Activated T-cell treated with anti-CD3 and anti-CD28 coated beads, Interleukin-2, amount 50 U/mL, for 72 hours (primary cell): ENCODE measurements around the gene FKBP2. TPM values are rescaled to one million over a fixed set of nuclear protein-coding genes. Genes with fewer than 3 reads are reported as not detected.

Experiments
- ATAC-seq, 2 donors: fragments of 150-1000 bp; cut with Tn5 transposase; replicated peaks in 1 of 2; 2 replicates each; pipeline ENCODE4 v1.10.0; 2021; ENCODE audit warnings: moderate library complexity in 2 of 2, mild to moderate bottlenecking in 1 of 2
- DNase-seq, 2 donors: peaks; one replicate each; pipeline ENCODE4 v3.0.0; 2021 to 2022; ENCODE audit warnings: mixed read lengths in 1 of 2
- H3K27ac Mint-ChIP-seq: one replicate; pipeline ENCODE4 v1.8.0; 2022; ENCODE audit warnings: mild to moderate bottlenecking, moderate library complexity, mixed read lengths
- H3K27me3 Mint-ChIP-seq: one replicate; pipeline ENCODE4 v1.8.0; 2022; ENCODE audit warnings: low read depth, mixed read lengths
- H3K36me3 Mint-ChIP-seq, 2 donors: one replicate each; pipeline ENCODE4 v1.8.0; 2022; ENCODE audit warnings: mixed read lengths in 2 of 2, mild to moderate bottlenecking in 1 of 2; ENCODE audit not compliant: insufficient read depth in 2 of 2
- H3K4me1 Mint-ChIP-seq: one replicate; pipeline ENCODE4 v1.8.0; 2022; ENCODE audit warnings: low read depth, mixed read lengths
- H3K4me3 Mint-ChIP-seq, 2 donors: one replicate each; pipeline ENCODE4 v1.8.0; 2022; ENCODE audit warnings: mild to moderate bottlenecking in 2 of 2, mixed read lengths in 2 of 2, moderate library complexity in 2 of 2
- H3K9me3 Mint-ChIP-seq, 2 donors: one replicate each; pipeline ENCODE4 v1.8.0; 2022; ENCODE audit warnings: mixed read lengths in 2 of 2
- total RNA-seq, 2 donors: library from RNA; stranded (reverse); gene quantifications; one replicate each; pipeline ENCODE4 v1.2.3, GENCODE V29; 2022

FKBP2 gene
- 10 to 100 TPM; 34.2 to 41.5 TPM for total RNA-seq

DNA sequence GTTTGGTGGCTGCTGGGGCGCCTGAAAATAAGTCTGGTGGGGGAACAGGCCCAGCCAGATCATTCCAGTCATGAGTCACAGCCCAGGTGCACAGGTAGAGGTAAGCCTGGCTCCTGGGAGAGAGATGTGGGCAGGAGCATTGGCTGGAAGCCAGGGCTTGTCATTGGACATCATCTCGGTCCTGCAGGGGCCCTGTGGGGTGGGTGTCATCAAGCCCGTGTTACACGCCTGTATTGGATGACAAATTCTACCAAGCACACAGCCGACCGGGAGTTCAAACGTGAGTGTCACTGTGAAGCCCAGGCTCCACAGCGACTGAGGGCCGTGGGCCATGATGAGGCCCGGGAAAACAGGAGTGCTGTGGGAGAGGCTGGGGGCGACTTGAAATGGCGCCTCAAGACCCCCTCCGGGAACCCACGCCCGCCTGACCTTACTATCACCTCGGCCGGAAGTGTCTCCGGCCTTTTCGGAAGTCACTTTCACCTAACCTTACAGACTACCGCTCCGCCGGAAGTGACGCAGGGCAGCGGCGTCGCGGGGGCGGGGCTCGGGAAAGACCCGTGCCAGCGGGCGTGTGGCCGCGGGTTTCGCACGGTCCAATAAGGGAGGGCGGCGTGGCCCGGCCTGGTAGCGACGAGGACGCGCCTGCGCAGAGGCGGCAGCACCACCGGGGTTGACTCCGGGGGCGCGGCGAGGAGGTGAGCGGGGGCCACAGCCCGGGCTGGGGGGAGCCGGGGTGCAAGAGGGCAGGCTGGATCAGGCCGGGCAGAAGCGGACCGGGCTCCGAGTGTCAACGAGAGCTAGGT lies at the start of gene FKBP2:
TSS of gene FKBP2 (plus strand) at position 661 of the 806 bp plus-strand sequence. CDS start 1,293 bp downstream, outside the sequence.
- no peaks in the 10 kb centered on the region for H3K27me3 Mint-ChIP-seq
- H3K4me3 Mint-ChIP-seq = peak within 1 kb of the TSS; percentile 88 to 93
- peaks cover 1% of the 10 kb centered on the region in 2 donors for H3K36me3 Mint-ChIP-seq
- no peaks in the 10 kb centered on the region for H3K9me3 Mint-ChIP-seq
- ATAC-seq (peak; percentile 67 to 72), DNase-seq (peak; percentile 99 to 100)
- H3K4me1 Mint-ChIP-seq = peaks cover 35% of the 10 kb centered on the region
- peak within 1 kb of the TSS; percentile 96 for H3K27ac Mint-ChIP-seq

DNA sequence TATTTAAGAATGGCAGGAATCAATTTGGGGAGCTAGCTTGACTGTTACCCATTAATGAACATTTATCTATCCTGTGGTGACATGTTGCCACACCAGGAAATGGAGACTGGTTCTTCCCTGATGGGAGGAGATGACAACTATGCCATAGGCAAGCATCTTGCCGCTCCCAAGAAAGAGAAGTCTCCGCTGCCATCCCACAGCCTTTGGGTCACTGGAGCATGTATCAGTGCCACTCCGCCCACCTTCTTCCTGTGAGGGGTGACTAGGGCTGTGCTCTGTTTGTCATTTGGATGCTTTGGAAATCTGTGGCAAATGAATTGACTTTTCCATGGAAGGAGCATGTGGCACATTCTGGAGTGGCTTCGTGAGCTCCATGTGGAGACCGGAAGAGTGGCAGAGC lies 48.5 kb upstream of the FKBP2 start:
- Mint-ChIP-seq H3K27me3 (no peaks in the 10 kb centered on the region), H3K9me3 (no peaks in the 10 kb centered on the region), H3K36me3 (peaks cover 15 to 38% of the 10 kb centered on the region in 2 donors), H3K4me3 (no peak overlapping the region), H3K27ac (no peak overlapping the region), H3K4me1 (peaks cover 30% of the 10 kb centered on the region)
- DNase-seq = no peak
- no peak for ATAC-seq

DNA sequence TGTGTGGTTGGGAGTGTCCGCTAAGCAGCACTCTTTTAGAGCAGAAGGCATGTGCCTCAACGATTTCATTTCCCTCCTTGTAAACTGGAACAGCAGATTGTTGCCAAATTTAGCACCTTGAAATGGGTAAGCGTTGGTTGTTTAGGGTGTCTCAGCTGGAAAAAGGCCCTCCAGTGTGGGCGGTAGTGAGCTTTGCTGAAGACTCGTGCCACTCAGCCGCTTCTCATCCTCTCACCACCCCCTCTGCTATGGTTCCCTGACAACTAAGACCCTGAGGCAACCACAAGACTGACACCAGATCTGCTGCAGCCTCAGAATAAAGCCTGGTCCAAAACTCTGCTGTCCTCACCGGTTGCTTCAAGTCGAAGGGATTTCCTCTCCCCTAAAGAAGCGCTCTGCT lies 44.3 kb upstream of the FKBP2 start:
- Mint-ChIP-seq H3K4me3 (no peak overlapping the region), H3K36me3 (peaks cover 19 to 46% of the 10 kb centered on the region in 2 donors), H3K27ac (no peak overlapping the region), H3K4me1 (peaks cover 7% of the 10 kb centered on the region), H3K27me3 (no peaks in the 10 kb centered on the region), H3K9me3 (no peaks in the 10 kb centered on the region)
- ATAC-seq = no peak
- no peak for DNase-seq

DNA sequence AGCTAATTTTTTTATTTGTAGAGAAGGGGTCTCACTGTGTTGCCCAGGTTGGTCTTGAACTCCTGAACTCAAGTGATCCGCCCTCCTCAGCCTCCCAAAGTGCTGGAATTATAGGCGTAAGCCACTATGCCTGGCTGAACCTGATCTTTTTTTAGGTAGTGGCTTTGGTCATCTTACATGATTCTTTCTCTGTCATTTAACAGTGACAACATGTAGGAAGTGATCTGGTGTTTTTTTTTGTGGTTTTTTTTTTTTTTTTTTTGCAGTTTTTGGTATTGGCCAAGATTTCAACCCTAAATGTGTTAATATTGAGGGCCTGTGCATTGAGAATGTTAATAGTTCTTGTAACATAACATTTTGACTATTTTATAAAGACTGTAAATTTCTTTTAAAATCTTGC lies 42.4 kb upstream of the FKBP2 start:
- ATAC-seq = no peak
- Mint-ChIP-seq H3K27ac (no peak overlapping the region), H3K4me1 (peaks cover 3% of the 10 kb centered on the region), H3K36me3 (peaks cover 20 to 46% of the 10 kb centered on the region in 2 donors), H3K4me3 (no peak overlapping the region), H3K27me3 (no peaks in the 10 kb centered on the region), H3K9me3 (no peaks in the 10 kb centered on the region)
- DNase-seq = no peak

DNA sequence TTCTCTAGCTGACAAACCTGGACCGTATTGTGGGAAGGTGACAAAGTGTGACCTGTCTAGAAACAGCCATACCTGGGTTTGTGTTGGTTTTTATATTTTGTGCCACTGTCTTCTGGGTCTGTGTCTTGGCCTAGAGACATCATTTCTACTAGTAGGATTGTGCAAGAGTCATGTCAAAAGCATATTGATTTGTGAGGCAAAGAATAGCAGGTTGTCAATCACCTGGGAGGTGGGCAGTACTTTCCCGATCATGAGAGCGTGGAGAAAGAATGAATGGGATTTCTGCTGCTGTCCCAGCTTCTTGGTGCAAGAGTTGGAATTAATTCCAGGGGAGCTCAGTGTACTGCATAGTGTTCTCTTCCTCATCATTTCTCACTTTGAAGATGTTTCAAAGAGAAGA lies 39.4 kb upstream of the FKBP2 start:
- Mint-ChIP-seq H3K27ac (peak overlapping the region; percentile 13), H3K9me3 (no peaks in the 10 kb centered on the region), H3K4me3 (no peak overlapping the region), H3K4me1 (peaks cover 31% of the 10 kb centered on the region), H3K36me3 (peaks cover 14 to 38% of the 10 kb centered on the region in 2 donors), H3K27me3 (no peaks in the 10 kb centered on the region)
- no peak for DNase-seq
- no peak for ATAC-seq

DNA sequence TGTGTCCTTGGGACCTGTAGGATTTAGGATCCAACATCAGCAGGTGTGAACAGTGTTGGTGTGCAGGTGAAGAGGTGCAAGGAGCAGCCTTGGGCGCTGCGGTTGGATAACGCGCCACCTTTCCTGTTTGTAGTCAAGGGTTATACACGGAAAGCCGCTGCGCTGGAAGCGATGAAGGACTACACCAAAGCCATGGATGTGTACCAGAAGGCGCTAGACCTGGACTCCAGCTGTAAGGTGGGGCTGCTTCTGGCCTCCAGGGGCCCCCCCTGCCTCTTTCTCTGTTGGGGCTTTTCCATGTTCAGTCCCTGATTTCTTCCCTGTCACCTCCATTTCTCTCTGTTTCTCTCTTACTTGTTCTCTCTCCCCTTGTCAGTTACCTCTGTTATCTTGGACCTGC lies 37.9 kb upstream of the FKBP2 start:
- no peaks in the 10 kb centered on the region for H3K27me3 Mint-ChIP-seq
- H3K27ac Mint-ChIP-seq = no peak overlapping the region
- ATAC-seq = no peak
- no peak overlapping the region for H3K4me3 Mint-ChIP-seq
- no peaks in the 10 kb centered on the region for H3K9me3 Mint-ChIP-seq
- no peak for DNase-seq
- peaks cover 35% of the 10 kb centered on the region for H3K4me1 Mint-ChIP-seq
- peaks cover 14 to 34% of the 10 kb centered on the region in 2 donors for H3K36me3 Mint-ChIP-seq

DNA sequence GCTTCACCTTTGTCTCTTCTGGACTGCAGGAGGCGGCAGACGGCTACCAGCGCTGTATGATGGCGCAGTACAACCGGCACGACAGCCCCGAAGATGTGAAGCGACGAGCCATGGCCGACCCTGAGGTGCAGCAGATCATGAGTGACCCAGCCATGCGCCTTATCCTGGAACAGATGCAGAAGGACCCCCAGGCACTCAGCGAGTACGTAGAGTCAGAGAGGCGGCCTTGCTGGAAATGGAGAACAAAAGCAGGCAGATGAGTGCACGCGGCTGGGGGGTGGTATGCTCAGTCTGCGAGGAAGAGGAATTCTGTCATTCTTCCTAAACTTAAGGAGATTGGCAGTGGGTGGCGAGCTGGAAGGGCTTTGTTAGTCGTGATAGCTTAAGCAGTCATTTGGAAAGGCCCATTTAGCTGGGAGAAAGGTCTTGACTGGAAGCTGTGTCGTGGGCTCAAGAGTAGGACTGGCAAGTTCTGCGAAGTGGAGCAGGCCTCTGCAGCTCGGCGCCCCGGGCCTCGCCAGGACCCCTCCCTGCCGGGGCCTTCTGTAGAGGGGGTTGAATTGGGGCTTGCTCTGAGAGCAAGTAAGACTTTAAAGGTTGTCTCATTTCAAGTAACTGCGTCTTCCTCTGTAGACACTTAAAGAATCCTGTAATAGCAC lies 37.3 kb upstream of the FKBP2 start:
- H3K4me1 Mint-ChIP-seq = peaks cover 41% of the 10 kb centered on the region
- H3K27me3 Mint-ChIP-seq = no peaks in the 10 kb centered on the region
- no peak overlapping the region for H3K4me3 Mint-ChIP-seq
- ATAC-seq = no peak
- no peaks in the 10 kb centered on the region for H3K9me3 Mint-ChIP-seq
- no peak for DNase-seq
- peaks cover 14 to 34% of the 10 kb centered on the region in 2 donors for H3K36me3 Mint-ChIP-seq
- H3K27ac Mint-ChIP-seq = no peak overlapping the region

DNA sequence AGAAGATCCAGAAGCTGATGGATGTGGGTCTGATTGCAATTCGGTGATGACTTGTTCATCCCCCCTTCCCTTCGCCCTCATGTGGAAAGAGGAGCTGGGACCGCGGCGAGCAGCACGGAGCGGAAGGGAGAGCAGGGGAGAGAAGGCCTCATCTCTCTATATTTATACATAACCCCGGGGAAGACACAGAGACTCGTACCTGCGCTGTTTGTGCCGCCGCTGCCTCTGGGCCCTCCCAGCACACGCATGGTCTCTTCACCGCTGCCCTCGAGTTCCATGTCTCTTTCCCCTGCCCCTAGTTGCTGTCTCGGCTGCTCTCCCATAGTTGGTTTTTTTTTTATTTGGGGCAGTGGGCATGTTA lies 36.8 kb upstream of the FKBP2 start:
- peak overlapping the region; percentile 93 for H3K27ac Mint-ChIP-seq
- no peaks in the 10 kb centered on the region for H3K9me3 Mint-ChIP-seq
- H3K4me3 Mint-ChIP-seq = no peak overlapping the region
- H3K4me1 Mint-ChIP-seq = peaks cover 46% of the 10 kb centered on the region
- H3K36me3 Mint-ChIP-seq = peaks cover 15 to 35% of the 10 kb centered on the region in 2 donors
- H3K27me3 Mint-ChIP-seq = no peaks in the 10 kb centered on the region
- ATAC-seq = no peak
- no peak for DNase-seq

DNA sequence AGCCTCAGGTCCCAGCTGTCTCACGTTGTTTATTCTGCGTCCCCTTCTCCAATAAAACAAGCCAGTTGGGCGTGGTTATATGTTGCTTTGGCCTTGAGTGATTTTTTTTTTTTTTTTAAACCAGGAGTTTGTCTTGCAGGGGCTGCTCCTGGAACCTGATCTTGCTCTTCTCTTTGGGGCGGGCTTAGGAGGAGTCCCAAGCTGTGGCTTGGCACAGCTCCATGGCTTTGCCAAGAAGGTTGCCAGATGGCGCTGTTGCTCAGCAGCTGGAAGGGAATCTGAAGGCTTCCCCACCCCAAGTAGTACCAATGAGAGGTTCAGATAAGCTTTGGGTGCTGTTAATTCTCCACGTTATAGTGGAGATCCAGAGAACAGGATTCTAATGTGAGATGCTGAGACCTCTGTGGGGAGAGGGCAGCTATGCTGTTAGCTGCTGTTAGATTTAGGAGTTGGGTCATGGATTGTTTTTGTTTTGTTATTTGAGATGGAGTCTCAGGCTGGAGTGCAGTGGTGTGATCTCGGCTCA lies 36.4 kb upstream of the FKBP2 start:
- no peaks in the 10 kb centered on the region for H3K9me3 Mint-ChIP-seq
- peaks cover 47% of the 10 kb centered on the region for H3K4me1 Mint-ChIP-seq
- H3K27me3 Mint-ChIP-seq = no peaks in the 10 kb centered on the region
- peak overlapping the region; percentile 93 for H3K27ac Mint-ChIP-seq
- peak overlapping the region; percentile 42 to 66 for H3K4me3 Mint-ChIP-seq
- ATAC-seq (peak; percentile 27 to 31), DNase-seq (peak; percentile 79 to 82)
- H3K36me3 Mint-ChIP-seq = peaks cover 18 to 35% of the 10 kb centered on the region in 2 donors

DNA sequence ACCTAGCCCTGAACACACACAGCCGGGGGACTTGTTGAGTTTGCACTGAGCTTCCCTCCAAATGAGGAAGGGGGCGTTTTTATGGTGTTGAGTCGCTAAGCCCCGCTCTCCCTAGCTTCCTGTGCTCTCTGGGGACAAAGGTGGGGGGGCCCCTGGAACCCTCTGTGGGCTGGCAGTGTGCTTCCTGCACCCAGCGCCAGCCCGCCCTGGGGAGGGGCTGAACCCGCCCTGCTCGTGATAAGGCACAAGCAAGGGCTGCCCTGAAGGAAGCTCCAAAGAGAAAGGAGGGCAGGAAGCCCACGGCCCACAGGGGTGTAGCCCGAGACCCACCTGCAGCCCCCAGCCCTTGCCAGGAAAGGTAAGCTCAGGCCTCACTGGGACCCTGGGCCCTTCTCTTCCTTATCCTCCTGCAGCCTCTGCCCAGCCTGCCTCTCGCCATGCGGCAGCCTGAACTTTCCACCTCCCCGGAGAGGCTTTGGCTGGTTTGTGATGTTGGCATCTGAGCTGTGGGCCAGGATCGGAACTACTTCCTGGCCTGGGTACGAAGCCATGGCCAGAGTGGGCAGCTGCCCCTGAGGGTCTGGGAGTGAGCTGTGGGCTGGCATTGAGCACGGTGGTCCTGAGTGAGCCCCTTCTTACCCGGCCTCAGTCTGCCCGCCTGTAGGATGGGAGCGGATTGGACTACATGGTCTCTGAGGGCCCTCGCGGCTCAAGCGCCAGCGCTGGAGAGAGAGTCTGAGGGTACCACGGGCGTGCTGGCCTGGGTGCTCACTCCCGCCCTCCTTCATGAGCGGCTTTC lies 34.2 kb upstream of the FKBP2 start, which contains the start of gene FERMT3:
TSS of gene FERMT3 (plus strand) at position 265 of the 799 bp plus-strand sequence. CDS start 644 bp downstream, outside the sequence.
- H3K4me1 Mint-ChIP-seq = peaks cover 56% of the 10 kb centered on the region
- DNase-seq (peak; percentile 73 to 80), ATAC-seq (peak; percentile 36 to 52)
- no peaks in the 10 kb centered on the region for H3K27me3 Mint-ChIP-seq
- H3K9me3 Mint-ChIP-seq = no peaks in the 10 kb centered on the region
- peak within 1 kb of the TSS; percentile 97 for H3K27ac Mint-ChIP-seq
- H3K4me3 Mint-ChIP-seq = peak within 1 kb of the TSS; percentile 94 to 97
- H3K36me3 Mint-ChIP-seq = peaks cover 13 to 32% of the 10 kb centered on the region in 2 donors

DNA sequence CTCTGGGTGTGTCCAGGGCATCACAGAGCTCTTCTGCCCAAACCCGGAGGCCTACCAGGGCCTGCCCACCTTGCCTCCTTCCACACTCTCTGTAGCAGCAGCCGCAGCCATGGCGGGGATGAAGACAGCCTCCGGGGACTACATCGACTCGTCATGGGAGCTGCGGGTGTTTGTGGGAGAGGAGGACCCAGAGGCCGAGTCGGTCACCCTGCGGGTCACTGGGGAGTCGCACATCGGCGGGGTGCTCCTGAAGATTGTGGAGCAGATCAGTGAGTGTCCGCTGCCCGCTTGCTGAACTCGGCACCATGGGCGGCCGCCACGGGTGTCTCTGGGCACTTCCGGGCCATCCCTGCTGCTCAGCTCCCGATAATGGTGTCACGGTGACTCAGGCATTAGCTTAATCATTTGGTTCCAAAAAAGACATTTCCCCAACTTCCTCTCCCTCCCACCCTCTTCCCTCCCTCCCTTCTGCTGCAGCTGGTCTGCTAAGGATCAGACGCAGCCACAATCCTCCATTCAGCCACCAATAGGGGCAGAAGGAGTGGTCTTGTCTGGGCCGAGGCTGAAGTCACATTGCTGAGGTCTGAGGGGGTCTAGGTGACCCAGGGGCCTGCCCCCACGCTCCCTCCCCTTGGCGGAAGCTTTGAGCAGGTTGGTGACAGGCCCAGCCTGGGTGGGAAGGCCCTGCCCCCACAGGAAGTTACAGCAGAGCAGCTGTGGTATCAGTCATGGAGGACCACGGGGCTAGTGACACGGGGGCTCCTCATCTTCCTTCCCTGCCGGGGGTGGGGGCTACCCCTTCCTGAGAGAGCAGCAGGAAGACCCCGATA lies 33.4 kb upstream of the FKBP2 start:
- Mint-ChIP-seq H3K27me3 (no peaks in the 10 kb centered on the region), H3K4me3 (peak overlapping the region; percentile 94 to 97), H3K9me3 (no peaks in the 10 kb centered on the region), H3K4me1 (peaks cover 65% of the 10 kb centered on the region), H3K36me3 (peaks cover 13 to 35% of the 10 kb centered on the region in 2 donors), H3K27ac (peak overlapping the region; percentile 97)
- ATAC-seq (peak; percentile 83), DNase-seq (peak; percentile 86 to 88)
